Raji (cell line): ENCODE results near the gene TRPM7.

ENCODE experiments used
- POLR2A ChIP-seq: IDR thresholded peaks from 2 replicates; pipeline ENCODE4 v1.6.1; 2011; ENCODE audit warnings: low read depth, low read length, control low read depth; ENCODE audit not compliant: insufficient read depth

The TRPM7 gene

GRCh38 chr15:50624616-50625168, 61.9 kb downstream of the TRPM7 start:
- no peak for TF ChIP-seq POLR2A

- no peak for TF ChIP-seq POLR2A
Measured at GRCh38 chr15:50613600-50613999, 73.0 kb downstream of the TRPM7 start.

DNA sequence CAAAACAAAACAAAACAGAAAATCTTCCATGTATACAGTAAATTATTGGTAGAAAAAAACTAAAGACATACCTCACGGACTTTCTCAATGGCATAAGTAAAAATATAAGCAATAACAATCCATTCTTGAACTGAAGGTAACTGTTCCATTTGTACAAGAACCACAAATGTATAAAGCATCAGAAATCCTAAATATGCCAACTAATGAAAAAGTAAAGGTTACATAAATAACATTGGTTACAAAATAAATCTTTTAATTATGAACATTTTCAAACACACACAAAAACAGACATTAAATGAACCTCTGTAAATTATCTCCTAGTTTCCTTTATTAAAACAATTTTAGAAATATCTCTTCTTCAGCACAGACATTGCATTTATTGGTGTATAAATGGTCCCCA, 79.5 kb downstream of the TRPM7 start:
- no peak for TF ChIP-seq POLR2A

GRCh38 chr15:50605462-50605861, 81.1 kb downstream of the TRPM7 start:
- no peak for TF ChIP-seq POLR2A

DNA sequence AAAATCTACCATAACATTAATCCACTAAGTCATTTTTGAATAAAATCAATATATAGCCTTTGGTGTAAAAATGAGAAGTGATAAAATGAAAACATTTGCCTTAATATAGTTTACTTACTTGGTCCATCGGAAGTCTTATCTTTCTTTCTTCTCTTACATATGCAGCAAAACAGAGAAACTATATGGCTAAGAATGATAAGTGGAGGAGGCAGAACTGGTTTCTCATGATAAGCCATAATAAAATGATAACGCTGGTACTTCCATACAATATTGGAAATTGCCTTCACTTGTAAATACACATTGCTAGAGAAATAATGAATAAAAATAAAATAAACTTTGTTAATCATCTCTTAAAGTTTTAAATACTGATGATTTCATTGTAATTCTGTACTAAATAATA, 92.3 kb downstream of the TRPM7 start:
- TF ChIP-seq POLR2A, result no peak

DNA sequence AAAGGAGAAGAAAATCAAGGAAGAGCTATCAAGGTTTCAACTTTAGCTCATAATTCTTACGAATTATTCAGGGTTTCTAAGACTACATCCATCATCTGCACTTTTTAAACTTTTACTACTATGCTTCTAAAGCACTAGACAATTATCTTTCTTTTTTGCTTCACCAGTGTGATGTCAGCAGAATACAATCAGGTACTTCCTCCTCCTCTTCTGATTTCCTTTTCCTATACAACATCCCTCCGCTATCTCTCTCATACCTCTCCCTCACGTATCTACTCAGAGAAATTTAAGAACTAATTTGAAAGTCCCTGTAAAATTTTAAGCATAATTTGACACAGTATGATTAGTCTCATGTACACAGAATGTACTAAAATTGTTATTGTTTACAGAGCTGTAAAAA, 92.8 kb downstream of the TRPM7 start:
- no peak for TF ChIP-seq POLR2A

DNA sequence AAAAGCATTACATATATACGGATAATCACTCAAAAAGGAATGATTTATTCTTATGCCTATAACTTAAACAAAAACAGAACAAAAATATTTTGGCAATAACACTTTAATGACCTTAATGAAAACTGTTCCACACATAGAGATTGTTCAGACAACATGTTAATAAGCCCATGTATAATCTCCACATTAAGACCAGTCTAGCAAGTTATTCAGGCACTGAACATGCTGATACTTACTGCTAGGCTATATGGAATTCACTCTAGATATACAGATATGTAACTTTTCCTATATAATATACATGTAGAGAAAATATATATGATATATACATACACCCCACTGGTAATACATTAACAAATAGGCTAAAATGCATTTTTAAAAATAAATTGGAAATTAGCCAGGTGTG, 96.3 kb downstream of the TRPM7 start:
- no peak for TF ChIP-seq POLR2A

GRCh38 chr15:50577492-50577891, 109.1 kb downstream of the TRPM7 start:
- TF ChIP-seq POLR2A, result no peak

GRCh38 chr15:50576166-50576565, 110.4 kb downstream of the TRPM7 start:
- no peak for TF ChIP-seq POLR2A

DNA sequence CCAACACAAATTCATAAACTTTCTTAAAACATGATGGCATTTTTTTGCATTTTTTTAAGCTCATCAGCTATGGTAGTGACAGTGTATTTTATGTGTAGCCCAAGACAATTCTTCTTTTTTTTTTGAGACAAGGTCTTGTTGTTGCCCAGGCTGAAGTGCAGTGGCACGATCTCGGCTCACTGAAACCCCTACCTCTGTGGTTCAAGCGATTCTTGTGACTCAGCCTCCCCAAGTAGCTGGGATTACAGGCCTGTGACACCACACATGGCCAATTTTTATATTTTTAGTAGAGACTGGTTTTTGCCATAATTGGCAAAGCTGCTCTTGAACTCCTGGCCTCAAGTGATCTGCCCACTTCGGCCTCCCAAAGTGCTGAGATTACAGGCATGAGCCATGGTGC, 122.8 kb downstream of the TRPM7 start:
- TF ChIP-seq POLR2A, result no peak

DNA sequence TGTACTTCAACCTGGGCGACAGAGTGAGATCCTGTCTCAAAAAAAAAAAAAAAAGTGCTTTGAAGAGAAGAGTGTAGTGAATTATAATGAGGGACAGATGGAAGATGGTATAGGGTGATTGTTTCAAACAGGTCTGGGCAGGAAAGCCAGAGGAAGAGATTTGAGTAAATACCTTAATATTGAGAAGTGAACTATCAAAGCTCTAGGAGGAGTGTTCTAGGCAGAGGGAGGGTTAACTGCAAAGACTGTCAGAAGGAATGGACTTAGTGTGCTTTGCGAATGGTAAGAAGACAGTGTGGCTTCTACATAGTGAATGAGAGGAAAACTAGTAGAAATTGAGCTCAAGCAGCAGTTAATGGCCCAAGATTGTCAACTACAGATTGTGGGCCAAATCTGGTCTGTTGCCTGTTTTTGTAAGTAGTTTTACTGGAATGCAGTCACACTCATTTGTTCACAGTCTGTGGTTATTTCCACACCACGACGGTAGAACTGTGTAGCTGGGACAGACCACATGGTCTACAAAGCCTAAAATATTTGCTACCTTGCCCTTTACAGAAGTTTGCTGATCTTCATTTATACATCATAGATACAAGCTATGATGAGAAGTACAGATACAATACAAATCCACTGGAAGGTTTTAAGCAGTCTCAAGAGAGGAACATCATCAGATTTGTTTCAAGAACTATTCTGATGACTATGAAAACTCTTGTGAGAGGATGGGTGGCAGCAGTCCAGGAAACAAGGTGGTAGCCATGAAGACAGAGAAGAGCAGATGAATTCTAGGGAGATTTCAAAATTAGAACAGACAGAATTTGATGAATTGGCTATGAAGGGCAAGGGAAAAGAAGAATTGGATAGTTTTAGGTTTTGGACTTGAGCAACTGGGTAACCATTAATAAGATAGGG, 123.6 kb downstream of the TRPM7 start:
- TF ChIP-seq POLR2A, result no peak

DNA sequence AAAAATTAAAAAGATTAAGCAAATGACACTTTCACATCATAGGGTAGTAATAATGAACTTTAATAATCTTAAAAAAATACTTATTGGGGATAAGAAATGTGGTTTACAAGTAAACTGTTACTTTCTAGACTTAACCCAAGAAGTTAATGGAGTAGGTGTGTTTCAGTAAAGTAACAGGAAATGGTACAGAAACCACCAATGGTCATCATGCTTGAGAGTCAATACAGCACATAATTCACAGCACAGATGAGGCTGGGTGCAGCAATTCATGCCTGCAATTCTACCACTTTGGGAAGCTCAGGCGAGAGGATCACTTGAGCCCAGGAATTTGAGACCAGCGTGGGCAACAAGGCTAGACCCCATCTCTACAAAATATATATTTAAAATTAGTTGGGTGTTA, 128.6 kb downstream of the TRPM7 start:
- TF ChIP-seq POLR2A, result no peak

DNA sequence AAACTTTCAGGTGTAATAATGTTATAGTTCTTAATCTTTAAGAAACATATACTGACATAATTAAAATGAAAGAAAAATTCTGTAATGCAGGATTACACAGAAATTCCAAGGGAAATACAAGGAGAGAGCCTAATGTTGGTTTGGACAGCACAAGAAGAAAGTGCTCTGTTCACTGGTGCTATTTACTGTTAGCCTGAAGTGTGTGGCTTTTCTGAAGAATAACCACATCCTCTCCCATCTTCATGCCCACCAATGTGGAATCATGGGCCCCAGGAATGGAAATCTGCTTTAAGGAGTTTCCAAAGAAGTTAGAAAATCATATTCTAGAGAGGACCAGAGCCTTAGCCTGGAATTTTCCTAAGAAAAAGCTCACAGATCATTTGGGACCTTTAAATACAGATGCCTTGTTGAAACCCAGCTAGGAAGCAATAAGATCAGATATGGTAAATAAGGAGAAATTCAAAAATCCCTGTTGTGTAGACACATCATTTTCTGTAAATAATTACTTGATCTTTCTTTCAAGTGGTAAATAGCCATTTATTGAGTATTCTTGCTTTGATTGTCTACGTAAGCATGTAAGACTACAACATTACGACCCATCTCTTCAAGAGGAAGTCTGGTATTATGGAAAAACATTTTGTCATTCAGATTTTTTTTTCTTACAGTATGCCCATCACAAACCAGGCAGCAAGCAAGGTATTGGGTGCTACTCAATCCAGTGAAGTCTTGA, 129.8 kb downstream of the TRPM7 start:
- TF ChIP-seq POLR2A, result no peak

- TF ChIP-seq POLR2A, result no peak
Measured at GRCh38 chr15:50552238-50552637, 134.4 kb downstream of the TRPM7 start.

DNA sequence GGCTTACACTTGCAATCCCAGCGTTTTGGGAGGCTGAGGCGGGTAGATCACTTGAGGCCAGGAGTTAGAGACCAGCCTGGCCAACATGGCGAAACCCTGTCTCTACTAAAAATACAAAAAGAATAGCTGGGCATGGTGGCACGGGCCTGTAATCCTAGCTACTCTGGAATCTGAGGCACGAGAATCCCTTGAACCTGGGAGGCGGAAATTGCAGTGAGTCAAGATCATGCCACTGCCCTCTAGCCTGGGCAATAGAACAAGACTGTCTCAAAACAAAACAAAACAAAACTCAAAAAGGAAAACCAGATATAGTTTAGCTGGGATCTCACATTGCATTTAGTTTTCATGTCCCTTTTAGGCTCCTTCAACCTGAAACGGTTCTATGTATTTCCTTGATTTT, 137.3 kb downstream of the TRPM7 start:
- TF ChIP-seq POLR2A, result no peak

DNA sequence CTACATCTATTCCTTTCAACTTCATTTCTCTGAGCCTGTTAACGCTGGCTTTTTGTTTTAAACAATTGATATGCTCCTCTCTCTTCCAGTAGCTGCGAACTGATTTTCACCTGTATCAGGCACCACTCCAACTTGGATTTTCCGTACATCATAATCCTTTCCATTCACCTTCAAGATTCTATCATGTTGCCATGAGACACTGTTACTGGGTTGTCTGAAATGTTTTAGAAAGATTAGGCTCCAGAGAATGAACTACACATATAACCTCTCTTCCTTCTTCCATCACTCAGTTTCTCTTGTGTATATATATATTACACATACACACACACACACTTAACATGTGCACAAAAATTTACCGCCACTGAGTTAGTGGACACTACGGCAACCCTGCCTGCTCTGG, 140.0 kb downstream of the TRPM7 start, which contains the start of gene USP50:
USP50 (minus strand) TSS at position 101 of the 400 bp plus-strand sequence. CDS start 141 bp downstream, outside the sequence.
- no peak for TF ChIP-seq POLR2A
